ENCODE results near the gene MAPKBP1.
"Not testable (repeated sequence)": the region's sequence is repeated elsewhere in the genome, so short reads cannot be mapped to it uniquely, and the experiment has no call there.

The MAPKBP1 gene

DNA sequence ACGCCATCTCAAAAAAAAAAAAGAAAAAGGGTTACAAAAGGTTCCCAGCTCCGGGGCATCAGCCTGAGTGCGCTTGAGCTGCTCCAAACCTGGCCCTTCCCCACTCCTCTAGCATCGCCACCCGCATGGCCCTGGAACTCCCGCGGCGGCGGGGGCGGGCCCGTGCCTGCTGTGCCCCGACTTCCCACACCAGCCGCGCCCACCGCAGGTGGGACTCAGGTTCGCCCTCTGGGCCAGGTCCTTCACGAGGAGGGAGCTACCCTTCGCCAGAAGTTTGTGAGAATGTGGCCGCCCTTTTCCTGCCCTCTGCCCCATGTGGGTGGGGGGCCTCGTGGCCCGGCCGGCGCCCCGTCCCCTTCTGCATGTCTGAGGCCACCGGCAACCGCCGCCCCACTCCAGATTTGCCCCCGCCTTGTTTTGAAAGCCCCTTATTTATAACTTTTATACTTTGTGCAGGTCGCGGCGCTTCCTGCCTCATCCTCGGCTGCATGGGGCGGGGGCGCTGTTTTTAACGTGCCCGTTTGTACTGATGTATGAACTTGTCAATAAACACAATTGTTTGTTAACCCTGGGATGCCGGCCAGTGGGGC is 53.1 kb downstream of the MAPKBP1 start:
- DNase-seq: peak; percentile 20

DNA sequence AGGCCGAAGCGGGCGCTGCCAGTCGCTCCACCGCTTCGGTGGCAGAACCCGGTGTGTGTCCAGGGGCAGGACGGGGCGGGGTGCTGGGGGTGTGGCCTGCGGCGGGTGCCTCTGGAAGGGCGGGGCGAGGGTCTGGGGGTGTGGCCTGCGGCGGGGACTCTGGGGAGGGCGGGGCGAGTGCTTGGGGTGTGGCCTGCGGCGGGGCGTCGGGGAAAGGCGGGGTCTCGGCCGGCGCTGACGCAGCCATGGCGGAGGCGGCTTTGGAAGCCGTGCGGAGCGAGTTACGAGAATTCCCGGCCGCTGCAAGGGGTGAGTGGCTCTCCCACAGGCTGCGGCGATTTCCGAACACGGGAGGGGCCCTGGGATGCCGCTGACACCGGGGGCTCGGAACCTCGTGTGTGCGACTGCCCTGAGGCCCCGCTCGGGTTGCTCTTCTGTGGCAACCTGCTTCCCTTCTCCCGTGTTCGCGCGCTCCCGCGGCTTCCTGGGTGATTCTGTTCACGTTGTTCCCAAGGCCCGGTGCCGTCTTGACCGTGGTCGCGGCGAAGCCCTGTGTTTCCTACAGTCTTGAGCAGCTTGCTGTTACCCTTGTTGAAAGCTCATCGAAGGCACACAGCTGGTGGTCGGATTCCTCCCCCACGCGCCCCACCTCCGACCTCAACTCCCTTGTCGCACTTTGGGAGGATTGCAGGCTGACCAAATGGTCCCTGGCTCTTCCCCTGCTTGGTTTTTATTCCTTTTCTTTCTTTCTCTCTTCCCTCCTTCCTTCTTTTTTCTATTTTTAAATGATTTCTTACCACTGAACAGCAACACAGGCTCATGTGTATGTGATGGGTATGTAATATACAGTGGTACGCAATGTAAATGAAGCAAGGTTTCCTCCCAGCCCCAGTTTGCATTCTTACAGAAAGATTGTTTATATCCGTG is 53.9 kb downstream of the MAPKBP1 start, which contains the start of gene JMJD7:
Gene JMJD7 (plus strand): TSS at position 213 of the 927 bp plus-strand sequence. CDS start 33 bp downstream, at position 246.
- DNase-seq: peak; percentile 80

DNA sequence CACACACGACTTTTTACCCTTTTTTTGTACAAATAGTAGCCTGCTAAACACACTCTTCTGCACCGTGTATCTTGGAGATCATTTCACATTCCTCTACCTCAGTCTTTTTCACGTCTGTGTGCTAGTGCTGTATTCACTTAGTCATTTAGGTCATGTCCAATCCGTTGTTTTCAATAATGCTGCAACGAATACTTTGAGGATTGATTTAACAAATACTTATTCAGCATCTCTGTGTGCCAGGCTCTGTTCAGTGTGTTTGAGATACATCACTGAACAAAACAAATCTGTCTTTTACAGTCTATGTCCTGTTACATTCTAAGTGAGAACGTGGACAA is 54.5 kb downstream of the MAPKBP1 start:
- no peak for DNase-seq

DNA sequence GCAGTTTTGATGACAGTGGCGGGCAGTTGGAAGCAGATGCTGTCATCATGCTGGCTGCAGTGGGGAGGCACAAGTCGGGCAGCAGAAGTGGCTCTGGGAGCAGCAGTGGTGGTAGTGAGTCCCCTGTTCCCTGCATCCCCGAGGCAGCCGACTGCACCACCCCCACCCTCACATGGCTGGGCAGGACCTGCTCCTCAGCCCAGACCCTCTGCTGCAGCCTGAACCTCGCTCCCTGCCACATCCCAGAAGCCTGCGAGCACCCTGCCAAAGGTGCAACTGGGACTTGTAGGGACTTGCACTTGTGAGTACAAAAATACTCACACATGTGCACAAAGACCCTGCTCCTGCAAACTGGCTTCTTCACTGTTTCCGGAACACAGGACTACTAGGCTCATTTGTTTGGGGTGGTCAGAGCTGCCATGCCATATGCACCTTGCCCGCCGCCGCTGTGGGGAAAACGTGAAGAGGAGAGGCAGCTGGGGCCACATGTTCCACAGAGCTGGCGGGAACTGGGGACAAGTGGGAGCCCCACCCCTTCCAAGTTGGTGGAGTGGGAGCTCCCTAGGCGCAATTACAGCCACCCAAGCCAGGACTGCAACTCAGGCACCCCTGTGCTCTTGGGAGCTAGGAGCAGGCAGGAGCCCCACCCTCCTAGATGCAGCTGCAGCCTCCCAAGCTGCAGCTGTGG is 55.8 kb downstream of the MAPKBP1 start:
- DNase-seq: no peak

DNA sequence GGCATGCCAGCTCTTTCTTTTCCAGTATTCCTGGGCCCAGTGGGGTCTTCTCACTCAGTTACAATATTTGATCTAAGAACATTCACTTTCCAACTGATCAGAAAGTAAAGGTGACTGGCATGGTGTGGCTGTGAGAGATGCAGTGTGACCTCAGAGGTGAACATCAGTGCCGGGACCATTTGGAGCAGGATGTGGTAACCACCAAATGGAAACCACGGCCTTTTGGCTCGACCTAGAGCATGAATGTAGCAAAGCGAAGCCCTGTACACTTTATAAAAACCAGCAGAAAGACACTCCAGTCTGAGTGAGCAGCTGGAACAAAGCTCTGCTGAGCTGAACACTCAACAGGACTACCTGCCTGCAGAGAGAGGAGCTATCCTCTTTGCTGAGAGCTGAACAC is 57.0 kb downstream of the MAPKBP1 start:
- DNase-seq: not testable (repeated sequence)

DNA sequence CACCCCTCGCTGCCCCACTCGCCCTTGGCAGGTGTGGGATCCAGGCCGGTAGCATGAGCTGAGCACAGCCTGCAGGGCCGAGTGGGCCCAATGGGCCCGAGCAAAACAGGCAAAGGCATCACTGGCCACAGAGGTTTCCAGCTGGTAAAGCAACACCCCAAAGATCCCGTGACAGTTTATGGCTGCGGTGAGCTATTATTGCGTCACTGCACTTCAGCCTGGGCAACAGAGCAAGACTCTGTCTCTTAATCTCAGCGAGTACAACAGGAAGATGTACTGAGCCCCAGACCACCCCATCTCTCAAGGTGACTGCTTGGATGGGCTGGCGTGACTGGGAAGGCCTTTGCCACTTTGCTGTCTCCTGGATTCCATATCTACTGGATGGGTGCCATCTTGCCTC is 57.9 kb downstream of the MAPKBP1 start:
- no peak for DNase-seq

DNA sequence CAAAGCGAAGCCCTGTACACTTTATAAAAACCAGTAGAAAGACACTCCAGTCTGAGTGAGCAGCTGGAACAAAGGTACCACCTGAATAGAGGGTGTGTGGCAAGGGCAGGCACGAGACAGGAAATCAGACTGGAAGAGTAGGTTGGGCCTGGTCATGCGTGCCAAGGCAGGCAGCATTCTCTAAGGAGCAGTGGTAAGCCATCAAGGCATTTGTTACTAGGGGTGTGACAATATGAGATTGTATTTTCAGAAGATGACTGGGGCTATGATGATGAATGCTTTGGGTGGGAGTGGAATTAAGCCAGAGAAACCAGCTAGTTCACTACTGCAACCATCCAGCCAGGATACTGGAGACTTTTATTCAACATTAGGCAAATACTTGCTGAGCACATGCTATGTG is 58.6 kb downstream of the MAPKBP1 start:
- DNase-seq: peak; percentile 56

DNA sequence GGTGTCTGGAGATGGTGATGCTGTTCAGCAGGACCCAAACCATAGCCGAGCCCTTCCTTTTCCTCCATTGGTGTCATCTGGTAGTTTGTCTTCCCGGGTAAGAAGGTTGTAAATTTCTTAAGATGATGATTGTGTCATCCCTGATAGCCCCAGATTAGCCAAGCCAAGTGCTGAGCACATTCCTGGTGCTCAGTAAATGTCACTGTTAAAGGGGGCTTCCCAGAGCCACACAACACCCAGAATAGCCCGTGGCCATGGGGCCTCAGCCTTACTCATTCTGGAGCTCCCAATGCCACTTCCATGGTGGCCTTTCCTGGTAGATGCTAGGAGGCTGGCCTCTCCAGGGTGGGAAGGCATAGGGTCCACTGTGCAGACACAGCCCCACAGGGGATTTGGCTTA is 59.8 kb downstream of the MAPKBP1 start:
- DNase-seq: no peak

DNA sequence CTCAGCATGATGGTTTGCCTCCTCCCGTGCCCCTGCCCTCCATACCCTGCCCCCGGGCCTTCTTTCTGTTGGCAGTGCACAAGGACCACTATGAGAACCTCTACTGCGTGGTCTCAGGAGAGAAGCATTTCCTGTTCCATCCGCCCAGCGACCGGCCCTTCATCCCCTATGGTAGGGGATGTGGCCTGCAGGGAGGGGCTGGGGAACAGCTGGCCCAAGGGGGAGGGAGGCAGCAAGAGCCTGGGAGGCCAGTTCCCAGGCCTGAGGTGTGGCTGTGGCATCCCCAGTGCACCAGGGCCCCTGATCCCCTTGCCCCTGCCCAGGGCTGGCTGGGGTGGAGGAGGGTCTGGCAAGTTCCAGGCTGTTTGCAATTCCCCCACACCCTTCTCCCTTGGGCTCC is 61.8 kb downstream of the MAPKBP1 start:
- no peak for DNase-seq

DNA sequence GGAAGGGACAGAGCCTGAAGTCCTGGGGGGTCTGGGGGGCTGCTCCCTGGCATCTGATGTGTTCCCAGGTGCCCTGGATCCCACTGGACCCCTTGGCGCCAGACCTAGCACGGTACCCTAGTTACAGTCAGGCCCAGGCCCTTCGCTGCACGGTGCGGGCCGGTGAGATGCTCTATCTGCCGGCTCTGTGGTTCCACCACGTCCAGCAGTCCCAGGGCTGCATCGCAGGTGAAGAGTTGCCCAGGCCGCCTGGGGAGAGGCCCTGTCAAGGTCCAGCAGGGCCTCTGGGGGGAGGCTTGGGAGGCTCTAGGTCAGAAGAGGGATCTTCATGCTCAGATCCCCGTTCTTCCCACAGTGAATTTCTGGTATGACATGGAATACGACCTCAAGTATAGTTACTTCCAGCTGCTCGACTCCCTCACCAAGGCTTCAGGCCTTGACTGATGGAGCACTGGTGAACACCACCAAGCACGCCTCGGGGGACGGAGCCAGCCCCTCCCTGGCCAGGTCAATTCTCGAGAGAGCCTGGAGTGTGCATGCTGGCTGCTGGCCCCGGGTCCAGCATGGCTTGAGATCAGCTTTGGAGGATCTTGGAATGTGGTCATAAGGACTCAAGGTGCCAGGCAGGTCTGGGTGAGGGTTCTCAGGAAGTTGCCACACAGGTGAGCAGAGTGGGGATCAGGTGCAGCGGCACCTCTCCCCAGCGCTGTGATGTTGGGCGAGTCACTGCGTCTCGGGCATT is 62.6 kb downstream of the MAPKBP1 start:
- no peak for DNase-seq

DNA sequence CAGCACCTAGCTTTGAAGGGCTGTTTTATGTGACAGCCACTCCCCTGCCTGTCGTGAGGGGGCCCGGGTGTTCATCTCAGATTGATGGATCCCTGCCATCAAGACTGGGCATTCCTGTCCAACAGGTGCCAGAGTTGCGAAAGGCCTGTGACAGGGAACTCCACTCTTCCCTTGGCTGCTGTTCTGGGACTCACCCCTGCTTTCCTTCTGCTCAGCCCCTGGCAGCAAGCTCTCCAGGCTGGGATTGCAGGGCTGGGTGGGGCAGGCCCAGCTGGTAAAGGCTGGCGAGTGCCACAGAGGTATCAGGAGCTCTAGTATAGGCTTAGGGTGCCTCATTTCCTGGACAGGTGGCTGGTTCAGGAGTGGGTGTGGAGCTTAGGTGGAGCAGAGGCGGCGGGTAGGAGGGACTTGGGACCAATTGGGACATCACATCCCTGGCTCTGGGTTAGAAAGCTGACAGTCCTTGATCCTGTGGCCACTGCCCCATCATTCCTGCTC is 64.2 kb downstream of the MAPKBP1 start, which contains the start of gene PLA2G4B:
Gene PLA2G4B (plus strand): TSS at position 448 of the 498 bp plus-strand sequence. CDS start 67 bp downstream, outside the sequence.
- peak; percentile 65 for DNase-seq

DNA sequence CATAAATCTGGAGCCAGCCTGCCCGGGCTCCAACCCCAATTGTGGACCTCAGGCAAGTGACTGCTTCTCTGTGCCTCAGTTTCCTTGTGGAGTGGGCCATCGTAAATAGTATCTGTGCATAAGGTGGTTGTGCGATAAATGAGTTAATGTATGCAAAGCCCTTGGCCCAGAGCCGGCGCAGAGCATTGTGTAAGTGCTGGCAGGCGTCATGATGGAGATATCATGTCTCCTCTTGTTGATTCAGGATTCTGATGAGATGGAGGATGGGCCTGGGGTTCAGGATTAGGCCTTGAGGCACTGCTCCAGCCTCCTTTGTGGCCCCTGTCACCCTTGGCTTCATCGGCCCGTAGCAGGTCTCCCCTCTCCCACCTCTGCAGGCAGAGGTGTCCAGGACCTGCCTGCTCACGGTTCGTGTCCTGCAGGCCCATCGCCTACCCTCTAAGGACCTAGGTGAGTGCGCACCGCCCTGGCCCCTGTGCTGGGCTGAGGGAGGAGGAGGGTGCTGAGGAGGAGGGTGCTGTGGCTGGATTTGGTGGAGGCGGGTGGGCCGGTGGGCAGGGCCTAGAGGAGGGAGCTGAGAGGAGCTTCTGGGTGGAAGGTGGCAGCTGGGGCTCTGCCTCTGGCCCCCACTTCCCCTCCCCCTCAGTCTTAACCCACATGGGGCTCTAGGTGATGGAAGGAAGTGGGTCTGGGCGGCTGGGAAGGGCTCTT is 65.7 kb downstream of the MAPKBP1 start:
- no peak for DNase-seq

DNA sequence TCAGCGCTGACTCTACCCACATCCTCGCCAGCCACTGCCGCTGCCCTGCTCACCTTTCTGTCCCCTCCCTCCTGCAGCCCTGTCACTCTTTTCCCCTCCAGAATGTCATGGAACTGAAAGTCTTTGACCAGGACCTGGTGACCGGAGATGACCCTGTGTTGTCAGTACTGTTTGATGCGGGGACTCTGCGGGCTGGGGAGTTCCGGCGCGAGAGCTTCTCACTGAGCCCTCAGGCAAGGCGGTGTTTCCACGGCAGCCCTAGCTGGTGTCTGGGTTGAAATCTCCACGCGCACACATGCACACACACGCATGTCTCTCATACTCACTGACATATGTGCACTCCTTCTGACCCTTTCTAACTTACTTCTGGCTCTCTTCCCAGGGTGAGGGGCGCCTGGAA is 66.4 kb downstream of the MAPKBP1 start:
- no peak for DNase-seq

DNA sequence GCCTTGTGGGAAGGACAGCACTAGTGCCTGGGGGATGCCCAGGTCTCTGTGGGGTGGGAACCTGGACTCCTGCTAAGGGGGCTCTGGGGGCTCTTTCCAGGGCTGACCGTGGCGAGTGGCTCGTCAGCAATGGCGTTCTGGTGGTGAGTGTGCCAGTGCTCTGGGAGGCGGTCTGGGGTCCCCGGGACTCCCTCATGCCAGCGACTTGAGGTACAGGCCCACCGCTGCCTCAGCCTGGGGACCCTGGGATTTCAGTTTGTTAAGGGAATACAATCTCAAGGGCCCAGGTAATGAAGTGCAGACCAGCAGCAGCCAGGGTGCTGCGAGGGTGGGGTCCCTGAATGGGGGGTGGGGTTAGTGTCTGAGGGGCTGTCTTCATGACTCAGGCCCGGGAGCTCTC is 66.8 kb downstream of the MAPKBP1 start:
- no peak for DNase-seq

DNA sequence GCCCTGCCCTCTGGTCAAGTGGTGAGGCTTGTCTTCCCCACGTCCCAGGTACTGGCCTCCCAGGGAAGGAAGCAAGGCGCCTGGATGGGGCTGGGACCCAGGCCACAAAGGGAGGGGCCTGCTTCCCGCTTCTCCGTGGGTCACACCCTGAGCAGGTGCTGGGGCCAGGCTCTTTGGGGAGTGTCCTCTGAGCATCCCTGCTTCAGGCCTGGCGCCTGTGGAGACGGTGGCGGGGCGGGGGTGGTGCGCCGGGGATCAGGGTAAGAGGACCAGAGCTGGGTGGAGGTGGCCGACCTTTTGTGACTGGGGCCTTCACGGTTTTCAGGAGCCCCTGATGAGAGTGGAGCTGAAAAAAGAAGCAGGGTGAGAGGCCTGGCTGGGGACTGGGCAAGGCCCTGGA is 67.9 kb downstream of the MAPKBP1 start:
- no peak for DNase-seq

DNA sequence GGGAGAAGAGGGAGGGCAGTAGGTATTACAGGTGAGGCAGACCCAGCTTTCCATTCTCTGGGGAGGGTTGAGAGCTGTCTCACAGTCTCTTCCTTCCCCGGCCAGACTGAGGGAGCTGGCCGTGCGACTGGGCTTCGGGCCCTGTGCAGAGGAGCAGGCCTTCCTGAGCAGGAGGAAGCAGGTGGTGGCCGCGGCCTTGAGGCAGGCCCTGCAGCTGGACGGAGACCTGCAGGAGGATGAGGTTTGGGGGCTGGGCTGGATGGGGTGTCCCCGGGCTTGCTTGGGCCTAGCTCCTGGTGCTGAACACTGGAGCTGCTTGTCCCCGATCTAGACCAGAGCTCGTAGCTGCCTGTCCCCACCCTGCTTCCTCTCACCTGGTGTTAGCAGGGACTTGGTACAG is 69.3 kb downstream of the MAPKBP1 start:
- no peak for DNase-seq

DNA sequence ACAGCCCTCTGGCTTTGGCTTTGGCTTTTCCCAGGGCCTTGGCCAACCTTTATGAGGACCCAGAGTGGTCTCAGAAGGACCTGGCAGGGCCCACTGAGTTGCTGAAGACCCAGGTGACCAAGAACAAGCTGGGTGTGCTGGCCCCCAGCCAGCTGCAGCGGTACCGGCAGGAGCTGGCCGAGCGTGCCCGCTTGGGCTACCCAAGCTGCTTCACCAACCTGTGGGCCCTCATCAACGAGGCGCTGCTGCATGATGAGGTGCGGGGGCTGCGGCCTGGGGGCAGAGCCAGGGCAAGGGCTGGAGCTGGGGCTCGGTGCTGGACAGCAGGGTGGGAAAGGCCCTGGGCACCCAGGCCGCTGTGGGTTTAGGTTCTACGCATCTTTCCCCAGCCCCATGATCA is 70.5 kb downstream of the MAPKBP1 start:
- no peak for DNase-seq

DNA sequence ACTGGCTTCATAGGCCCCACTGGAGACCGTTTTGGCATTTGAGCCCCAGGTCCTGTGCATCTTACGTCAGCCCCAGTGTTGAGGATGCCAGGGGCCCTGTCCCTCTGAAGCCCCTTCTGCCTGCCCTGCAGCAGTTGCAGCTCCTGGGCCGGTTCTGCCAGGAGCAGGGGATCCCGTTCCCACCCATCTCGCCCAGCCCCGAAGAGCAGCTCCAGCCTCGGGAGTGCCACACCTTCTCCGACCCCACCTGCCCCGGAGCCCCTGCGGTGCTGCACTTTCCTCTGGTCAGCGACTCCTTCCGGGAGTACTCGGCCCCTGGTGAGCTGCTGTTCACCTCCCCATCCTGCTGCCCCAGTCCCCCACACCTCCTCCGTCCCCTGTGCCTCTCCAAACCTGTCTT is 72.9 kb downstream of the MAPKBP1 start:
- no peak for DNase-seq

DNA sequence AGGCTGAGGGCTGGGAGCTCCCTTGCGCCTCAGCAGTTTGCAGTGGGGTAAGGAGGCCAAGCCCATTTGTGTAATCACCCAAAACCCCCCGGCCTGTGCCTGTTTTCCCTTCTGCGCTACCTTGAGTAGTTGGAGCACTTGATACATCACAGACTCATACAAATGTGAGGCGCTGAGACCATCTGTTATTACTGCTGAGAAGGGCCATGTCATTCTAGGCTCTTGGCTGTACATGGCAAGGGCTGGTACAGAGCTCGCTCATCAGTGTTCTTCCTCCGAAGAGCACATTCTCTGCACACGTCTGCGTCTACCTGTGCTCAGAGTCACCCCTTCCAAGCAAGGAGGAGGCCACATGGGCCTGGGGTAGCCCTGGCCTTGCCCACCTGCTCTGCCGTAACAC is 73.7 kb downstream of the MAPKBP1 start:
- peak; percentile 9 for DNase-seq

DNA sequence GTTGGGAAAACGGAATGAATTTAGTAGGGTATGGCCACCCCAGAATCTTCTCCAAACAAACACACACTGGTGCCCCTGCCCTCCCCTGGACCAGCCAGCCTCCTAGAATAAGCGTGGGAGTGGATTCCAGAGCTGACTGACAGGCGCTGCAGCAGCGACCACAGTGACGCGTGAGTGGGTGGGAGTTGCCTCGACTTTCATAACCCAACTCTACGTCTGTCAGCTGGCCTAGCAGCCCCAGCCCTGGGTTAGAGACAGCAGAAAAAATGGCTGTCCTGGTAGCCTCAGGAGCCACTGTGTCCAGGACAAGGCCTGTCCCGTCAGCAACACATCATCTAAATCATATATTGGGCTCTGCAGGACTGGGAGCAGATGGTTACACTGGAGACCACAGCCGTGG is 74.3 kb downstream of the MAPKBP1 start:
- DNase-seq: no peak

DNA sequence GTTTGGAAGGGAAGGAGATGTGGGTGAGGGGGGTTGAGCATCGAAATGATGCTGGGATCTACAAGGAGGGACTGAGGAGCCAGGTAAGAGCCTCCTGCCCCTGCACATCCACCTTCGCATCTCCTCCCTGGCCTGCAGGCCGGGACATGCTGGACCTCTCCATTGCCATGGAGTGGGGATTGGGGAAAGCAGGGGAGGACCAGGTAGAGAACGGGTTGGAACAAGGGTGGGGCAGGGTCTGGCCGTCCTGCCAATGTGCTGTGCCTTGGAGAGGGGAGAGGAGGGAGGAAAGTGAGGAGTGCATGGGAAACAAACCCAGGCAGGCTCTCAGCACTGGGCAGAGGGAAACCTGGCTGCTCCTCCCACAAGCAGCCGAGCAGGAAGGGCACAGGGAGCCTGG is 74.9 kb downstream of the MAPKBP1 start:
- DNase-seq: no peak

DNA sequence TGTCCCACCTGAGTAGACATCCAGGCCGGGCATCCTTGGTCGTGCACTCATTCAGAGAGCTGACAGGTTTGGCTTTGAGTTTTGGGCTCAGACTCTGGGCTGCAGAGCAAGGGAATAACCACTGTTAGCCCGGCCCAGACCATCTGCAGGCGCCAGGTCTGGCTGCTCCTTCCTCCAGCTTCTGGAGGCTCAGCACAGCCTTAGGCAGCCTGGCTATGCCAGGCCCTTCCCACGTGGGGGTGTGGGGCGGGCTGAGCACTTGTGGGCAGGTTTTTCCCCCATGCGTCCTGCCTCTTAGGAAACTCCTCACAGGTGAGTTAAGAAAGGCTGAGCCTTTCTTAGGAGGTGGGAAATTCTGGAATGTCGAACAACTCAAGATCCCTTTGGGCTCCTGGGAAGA is 75.6 kb downstream of the MAPKBP1 start:
- DNase-seq: no peak
